Effector memory CD4-positive, alpha-beta T cell (primary cell): ENCODE results near the gene EPN2.

Experiments used
- DNase-seq, 3 donors: peaks; one replicate each; pipeline ENCODE4 v3.0.0-alpha.2; 2020
- H3K27ac ChIP-seq: 2 replicates; pipeline ENCODE4 v1.7.0; 2013; ENCODE audit warnings: mild to moderate bottlenecking, low read length, moderate library complexity; ENCODE audit not compliant: insufficient read depth, poor library complexity, severe bottlenecking
- H3K27me3 ChIP-seq: replicated peaks from 2 replicates; pipeline ENCODE4 v1.7.0; 2013; ENCODE audit warnings: mild to moderate bottlenecking, low read length; ENCODE audit not compliant: insufficient read depth, control insufficient read depth, poor library complexity, severe bottlenecking
- H3K36me3 ChIP-seq: 2 replicates; pipeline ENCODE4 v1.7.0; 2013; ENCODE audit warnings: mild to moderate bottlenecking, low read length, moderate library complexity; ENCODE audit not compliant: control insufficient read depth, insufficient read depth
- H3K4me1 ChIP-seq: 2 replicates; pipeline ENCODE4 v1.7.0; 2013; ENCODE audit warnings: low read length, mild to moderate bottlenecking; ENCODE audit not compliant: control insufficient read depth, insufficient read depth, poor library complexity, severe bottlenecking
- H3K4me3 ChIP-seq: 2 replicates; pipeline ENCODE4 v1.7.0; 2013; ENCODE audit warnings: low read length, low read depth, mild to moderate bottlenecking; ENCODE audit not compliant: insufficient read depth, poor library complexity, severe bottlenecking
- H3K9me3 ChIP-seq: 2 replicates; pipeline ENCODE4 v1.7.0; 2013; ENCODE audit warnings: mild to moderate bottlenecking, low read length, moderate library complexity; ENCODE audit not compliant: control insufficient read depth

The EPN2 gene

DNA sequence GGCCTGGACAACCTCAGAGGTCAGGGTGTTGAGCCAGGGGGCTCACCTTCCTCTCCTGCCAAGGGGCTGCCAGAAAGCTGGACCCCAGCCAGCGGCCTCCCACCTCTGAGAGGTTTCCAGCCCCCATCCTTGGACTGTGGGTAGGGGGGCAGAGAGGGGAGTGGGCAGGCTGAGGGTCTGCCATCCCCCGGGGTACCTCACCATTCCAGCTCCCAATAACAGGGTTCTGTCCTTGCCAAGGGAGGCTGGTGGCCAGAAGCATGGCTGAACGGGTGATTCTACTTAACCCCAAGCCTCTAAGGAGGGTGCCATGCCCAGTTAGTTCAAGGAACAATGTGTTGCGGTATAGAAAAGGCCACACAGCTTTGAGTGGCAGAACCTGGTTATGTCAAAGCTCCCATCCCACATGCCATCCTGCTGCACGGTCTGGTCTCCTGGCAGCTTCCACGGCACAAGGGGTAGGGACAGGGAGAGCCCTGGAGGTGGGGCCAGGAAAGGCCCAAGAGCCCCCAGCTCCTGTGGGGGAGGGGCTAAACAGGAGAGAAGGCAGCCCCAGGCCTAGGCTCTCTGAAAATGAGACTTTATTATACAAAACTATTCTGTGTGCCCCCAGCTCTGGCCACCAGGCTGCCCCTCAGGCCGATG is 105.6 kb downstream of the EPN2 start:
- H3K27ac ChIP-seq, result no peak overlapping the region
- H3K36me3 ChIP-seq, result no peaks in the 10 kb centered on the region
- H3K4me3 ChIP-seq, result no peak overlapping the region
- no peaks in the 10 kb centered on the region for H3K9me3 ChIP-seq
- H3K4me1 ChIP-seq, result no peaks in the 10 kb centered on the region
- no peak for DNase-seq
- no peaks in the 10 kb centered on the region for H3K27me3 ChIP-seq

DNA sequence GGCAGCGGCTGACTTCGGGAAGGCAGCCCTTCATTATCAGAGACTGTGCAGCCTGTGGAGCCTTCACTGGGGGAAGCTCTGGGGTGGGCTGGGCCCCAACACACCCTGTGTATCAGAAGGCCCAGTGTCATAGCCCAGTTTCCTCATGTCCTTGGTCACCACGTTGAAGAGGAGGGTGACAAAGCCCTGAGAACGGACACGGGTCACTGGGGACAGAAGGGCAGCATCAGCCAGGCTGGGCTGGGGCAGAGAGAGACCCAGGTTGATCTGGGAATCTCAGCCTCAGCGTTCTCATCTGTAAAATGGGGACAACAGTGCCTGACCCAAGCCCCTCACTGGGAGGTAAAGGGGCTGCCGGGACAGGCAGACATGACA is 106.1 kb downstream of the EPN2 start:
- Histone ChIP-seq H3K36me3 (no peaks in the 10 kb centered on the region), H3K27me3 (no peaks in the 10 kb centered on the region), H3K4me3 (no peak overlapping the region), H3K4me1 (no peaks in the 10 kb centered on the region), H3K27ac (no peak overlapping the region), H3K9me3 (no peaks in the 10 kb centered on the region)
- no peak for DNase-seq

DNA sequence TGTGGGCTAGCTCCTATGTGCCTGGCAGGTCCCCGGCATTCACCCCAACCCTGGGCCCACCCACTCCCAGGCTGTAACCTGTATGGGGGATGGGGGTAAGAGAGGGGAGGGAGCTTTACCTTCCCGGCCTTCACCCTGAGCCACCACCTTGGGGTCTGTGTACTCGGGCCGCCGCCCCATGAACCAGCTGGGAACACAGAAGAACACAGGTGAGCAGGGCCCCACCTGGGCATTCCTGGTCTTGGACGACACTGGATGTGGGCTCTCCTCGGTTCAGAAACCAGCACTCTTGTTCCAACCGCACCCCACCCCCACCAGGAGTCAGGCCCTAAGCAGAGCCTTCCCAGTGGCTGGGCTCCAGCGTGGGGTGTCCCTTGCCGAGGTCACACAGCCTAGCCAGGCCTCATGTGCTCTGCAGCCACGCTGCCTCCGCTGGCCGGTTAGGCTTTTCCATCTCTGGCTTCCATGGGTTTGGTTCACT is 106.5 kb downstream of the EPN2 start:
- no peak for DNase-seq
- Histone ChIP-seq H3K27ac (no peak overlapping the region), H3K9me3 (no peaks in the 10 kb centered on the region), H3K4me3 (no peak overlapping the region), H3K27me3 (no peaks in the 10 kb centered on the region), H3K36me3 (no peaks in the 10 kb centered on the region), H3K4me1 (no peaks in the 10 kb centered on the region)

DNA sequence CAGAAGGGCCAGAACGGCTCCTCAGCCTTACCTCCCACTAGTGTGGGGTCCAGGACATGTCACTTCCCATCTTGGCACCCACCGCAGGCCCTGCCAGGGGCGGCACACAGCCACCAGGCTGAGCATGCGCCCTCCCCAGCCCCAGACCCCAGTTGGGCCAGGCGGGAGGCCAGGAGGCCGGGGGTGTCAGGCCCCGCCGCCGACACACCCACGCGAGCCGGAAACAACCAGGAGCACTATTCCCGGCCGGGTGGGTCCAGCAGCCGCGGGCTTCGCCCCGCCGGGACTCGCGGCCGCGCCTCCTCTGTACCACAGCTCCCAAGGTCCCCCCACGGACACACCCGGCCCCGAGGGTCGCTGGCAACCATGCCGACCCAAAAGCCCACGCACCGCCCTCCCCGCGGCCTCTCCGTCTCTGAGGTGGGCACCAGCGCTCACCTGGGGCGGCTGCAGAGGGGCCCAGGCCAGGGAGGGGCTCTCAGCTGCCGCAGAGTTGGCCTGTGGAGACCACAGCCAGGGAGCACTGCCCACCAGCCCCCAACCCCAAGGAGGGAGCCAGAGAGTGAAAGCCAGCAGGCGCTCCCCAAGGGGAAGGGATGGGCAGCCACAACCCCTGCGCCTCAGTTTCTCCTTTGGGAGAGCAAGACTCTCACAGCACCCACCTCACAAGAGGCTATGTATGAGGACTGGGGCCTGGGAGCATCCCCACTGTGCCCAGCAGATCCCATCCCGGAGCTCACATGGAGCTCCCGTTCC is 107.3 kb downstream of the EPN2 start:
- H3K4me3 ChIP-seq, result no peak overlapping the region
- H3K27ac ChIP-seq, result no peak overlapping the region
- H3K36me3 ChIP-seq, result no peaks in the 10 kb centered on the region
- H3K4me1 ChIP-seq, result no peaks in the 10 kb centered on the region
- DNase-seq, result no peak
- H3K9me3 ChIP-seq, result no peaks in the 10 kb centered on the region
- no peaks in the 10 kb centered on the region for H3K27me3 ChIP-seq

DNA sequence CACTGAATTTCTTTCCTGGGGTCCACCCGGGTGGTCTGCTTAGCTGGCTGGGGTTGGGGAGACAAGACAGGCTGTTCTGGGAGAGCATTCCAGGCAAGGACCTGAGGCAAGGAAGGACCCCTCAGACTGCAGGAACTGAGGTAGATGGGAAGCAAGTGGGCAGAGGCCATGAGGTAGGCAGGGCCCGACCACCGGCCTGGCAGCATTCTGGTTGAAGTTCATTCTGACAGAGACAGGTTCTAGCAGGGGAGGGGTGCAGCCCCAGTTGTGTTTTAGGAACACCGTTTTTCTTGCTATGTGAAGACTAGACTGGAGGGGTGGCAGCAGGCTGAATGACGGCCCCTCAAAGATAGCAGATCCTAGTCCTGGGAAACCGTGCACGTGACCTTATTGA is 107.9 kb downstream of the EPN2 start:
- Histone ChIP-seq H3K9me3 (no peaks in the 10 kb centered on the region), H3K27ac (no peak overlapping the region), H3K4me1 (no peaks in the 10 kb centered on the region), H3K36me3 (no peaks in the 10 kb centered on the region), H3K4me3 (no peak overlapping the region), H3K27me3 (no peaks in the 10 kb centered on the region)
- DNase-seq, result no peak

DNA sequence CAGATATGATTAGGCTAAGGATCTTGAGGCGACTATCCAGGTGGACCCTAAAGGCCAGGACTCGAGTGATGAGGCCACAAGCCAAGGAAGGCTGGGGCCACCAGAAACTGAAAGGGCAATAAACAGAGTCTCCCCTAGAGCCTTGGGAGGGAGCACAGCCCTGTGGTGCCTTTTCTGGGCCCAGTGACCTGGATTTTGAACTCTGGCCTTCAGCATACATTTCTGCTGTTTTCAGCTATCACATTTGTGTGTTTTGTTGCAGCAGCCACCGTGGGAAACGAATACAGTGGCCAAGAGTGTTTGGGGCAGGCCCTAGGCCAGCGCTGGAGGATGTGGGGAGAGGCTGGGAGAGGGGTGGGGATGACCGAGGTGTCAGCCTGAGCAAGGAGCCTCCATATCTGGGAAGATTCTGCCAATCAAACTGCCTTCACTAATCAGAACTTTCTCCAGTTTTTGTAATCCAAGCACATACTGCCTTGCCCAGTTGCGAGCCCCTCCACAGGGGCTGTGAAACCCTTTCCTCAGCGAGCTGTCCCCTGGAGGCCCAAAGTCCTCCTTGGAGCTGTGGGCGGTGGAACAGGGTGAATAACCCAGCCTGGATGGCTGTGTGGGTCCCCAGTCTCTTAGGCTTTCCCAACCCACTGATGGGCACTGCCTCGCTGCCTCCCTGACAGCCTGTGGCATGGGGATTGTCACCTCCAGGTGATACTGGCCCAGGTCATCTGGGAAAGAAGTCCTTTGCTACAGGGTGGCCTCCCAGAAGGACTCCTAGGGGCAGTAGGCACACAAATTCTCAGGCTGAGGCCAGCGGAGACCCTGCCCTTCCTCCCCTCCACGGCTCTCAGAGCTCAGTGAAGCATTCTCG is 108.6 kb downstream of the EPN2 start:
- DNase-seq, result no peak
- H3K9me3 ChIP-seq, result no peaks in the 10 kb centered on the region
- H3K36me3 ChIP-seq, result no peaks in the 10 kb centered on the region
- no peaks in the 10 kb centered on the region for H3K4me1 ChIP-seq
- no peak overlapping the region for H3K27ac ChIP-seq
- H3K27me3 ChIP-seq, result no peaks in the 10 kb centered on the region
- no peak overlapping the region for H3K4me3 ChIP-seq

DNA sequence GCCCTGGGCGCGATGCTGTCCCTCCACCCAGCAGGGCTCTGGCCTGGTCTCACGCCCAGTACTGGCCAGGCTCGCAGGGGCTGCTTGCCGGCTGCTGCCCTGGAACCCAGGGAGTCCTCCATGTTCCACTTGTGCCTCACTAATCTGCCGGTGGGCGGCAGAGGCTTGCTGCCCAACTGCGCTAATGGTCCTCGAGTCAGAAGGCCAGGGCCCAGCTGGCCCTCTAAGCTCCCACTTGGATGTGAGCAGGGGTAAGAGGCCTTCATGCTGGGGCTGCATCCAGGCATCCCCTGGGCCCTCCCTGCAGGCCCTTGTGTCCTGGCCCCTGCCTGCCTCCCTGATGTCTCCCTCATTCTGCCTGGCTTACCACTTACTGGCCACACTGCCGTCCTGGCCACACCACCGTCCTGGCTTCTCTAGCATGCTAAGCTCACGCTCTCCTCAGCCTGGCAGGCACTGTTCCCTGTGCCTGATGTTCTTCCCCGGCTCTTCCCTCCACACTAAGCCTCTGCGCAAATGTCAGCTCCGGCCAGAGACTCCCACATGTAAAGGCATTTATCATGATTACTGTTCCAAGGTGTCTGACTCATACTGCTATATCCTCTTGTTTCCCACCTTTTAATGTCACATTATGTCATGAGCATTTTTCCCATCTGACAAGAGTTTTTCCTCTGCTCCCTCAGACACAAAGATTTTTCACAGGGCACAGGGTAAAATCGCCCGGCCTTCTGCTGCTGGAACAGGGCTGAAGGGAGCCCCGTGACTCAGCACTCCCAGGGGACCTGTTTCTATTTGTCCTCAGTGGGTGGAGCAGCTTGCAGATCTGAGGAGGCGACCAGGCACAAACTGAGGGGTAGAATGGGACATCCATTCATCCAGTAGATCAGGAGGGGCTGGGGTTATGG is 109.4 kb downstream of the EPN2 start:
- Histone ChIP-seq H3K27ac (no peak overlapping the region), H3K9me3 (no peaks in the 10 kb centered on the region), H3K4me1 (no peaks in the 10 kb centered on the region), H3K27me3 (no peaks in the 10 kb centered on the region), H3K36me3 (no peaks in the 10 kb centered on the region), H3K4me3 (no peak overlapping the region)
- no peak for DNase-seq

DNA sequence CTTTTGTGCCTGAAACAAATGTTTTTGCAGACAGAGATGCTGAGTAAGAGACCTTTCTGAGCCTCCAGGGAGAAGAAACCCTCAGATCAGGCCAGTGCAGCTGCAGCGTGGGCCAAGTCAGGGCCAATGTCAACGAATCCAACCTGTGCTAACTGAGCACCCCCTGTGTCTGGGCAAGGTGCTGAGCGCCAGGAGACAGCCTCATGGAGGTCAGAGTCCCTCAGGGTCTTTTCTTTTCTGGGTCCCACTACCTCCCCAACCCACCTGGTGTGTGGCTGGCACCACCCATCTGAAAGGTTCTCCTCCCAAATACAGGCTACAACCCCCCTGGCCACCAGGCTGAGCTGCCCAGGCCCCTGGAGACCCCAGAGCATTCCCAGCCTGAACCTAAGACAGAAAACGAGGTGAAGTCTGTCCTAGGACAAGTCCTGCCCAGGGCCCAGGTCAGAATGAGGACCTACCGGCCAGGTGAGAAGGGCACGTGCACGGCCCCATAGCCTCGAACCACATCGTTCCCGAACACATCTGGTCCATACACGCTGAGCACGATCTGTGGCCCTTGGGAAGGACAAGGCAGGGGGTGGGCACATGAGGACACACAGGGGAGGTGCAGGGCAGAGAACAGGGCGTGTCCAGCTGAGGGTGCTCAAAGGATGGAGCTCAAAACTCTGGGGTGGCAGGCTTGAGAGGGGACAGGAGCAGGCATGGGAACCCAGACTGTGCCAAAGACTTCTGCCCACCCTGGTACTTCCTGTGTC is 110.3 kb downstream of the EPN2 start:
- H3K27ac ChIP-seq, result no peak overlapping the region
- no peaks in the 10 kb centered on the region for H3K27me3 ChIP-seq
- H3K4me3 ChIP-seq, result no peak overlapping the region
- H3K9me3 ChIP-seq, result no peaks in the 10 kb centered on the region
- H3K4me1 ChIP-seq, result no peaks in the 10 kb centered on the region
- H3K36me3 ChIP-seq, result no peaks in the 10 kb centered on the region
- no peak for DNase-seq

DNA sequence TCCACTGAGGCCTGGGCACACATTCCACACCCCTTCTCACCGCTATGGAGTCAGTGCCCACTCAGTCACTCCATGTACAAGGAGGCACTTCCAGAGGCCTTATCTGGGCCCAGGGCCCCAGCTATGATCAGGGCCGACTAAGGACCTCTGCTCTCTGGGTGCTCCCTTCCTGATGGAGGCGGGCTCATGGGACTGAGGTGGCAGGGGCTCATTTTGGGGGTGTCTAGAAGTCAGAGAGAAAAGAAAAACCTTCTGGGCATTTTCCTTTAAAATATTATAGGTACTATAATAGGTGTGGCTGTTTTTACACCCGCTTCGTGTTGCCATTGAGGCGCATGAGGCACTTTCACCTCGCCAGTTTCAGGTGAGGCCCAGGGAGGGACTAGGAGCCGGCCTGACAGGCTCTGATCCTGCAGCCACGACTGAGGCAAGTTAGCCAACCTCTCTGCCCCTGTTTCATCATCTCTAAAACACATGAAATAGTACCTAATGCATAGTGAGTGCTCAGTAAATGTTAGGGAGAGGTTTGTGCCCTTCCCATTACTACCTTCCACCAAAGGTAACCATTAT is 111.0 kb downstream of the EPN2 start:
- no peaks in the 10 kb centered on the region for H3K36me3 ChIP-seq
- DNase-seq, result no peak
- H3K9me3 ChIP-seq, result no peaks in the 10 kb centered on the region
- H3K27me3 ChIP-seq, result no peaks in the 10 kb centered on the region
- no peak overlapping the region for H3K27ac ChIP-seq
- no peak overlapping the region for H3K4me3 ChIP-seq
- no peaks in the 10 kb centered on the region for H3K4me1 ChIP-seq
